NCI-H524 treated with DMSO at 0.1 percent for 48 hours (cell line): ENCODE measurements around the gene S100A1.
"Not testable (repeated sequence)": the region's sequence is repeated elsewhere in the genome, so short reads cannot be mapped to it uniquely, and the experiment has no call there.

Source experiments
- DNase-seq: peaks from one replicate; lab custom pipeline; 2025; lab: John Stamatoyannopoulos, UW

S100A1 gene

GRCh38 chr1:153631047-153632022 lies 3.1 kb downstream of the S100A1 start:
- no peak for DNase-seq

GRCh38 chr1:153633161-153633753 lies 5.0 kb downstream of the S100A1 start:
- DNase-seq = no peak

GRCh38 chr1:153633754-153634665 lies 5.8 kb downstream of the S100A1 start, which contains the start of gene CHTOP:
Gene CHTOP, plus strand, starts transcription at chr1:153634066. Its CDS starts 2,523 bp downstream, at chr1:153636589.
- DNase-seq = peak; percentile 57

GRCh38 chr1:153635872-153636271 lies 7.6 kb downstream of the S100A1 start:
- no peak for DNase-seq

- DNase-seq = no peak
These were observed 8.1 kb downstream of the S100A1 start for GRCh38 chr1:153636312-153636711.

GRCh38 chr1:153638261-153638660 lies 10.0 kb downstream of the S100A1 start:
- DNase-seq = no peak

- no peak for DNase-seq
These were observed 11.0 kb downstream of the S100A1 start for GRCh38 chr1:153639280-153639679.

GRCh38 chr1:153640213-153640612 lies 12.0 kb downstream of the S100A1 start:
- DNase-seq = not testable (repeated sequence)

GRCh38 chr1:153640861-153641260 lies 12.6 kb downstream of the S100A1 start:
- no peak for DNase-seq

GRCh38 chr1:153642161-153642560 lies 13.9 kb downstream of the S100A1 start:
- no peak for DNase-seq

- DNase-seq = no peak
These were observed 14.9 kb downstream of the S100A1 start for GRCh38 chr1:153643100-153643499.

- no peak for DNase-seq
These were observed 15.6 kb downstream of the S100A1 start for GRCh38 chr1:153643816-153644215.

- DNase-seq = no peak
These were observed 18.6 kb downstream of the S100A1 start for GRCh38 chr1:153646672-153647345.

- no peak for DNase-seq
These were observed 19.1 kb downstream of the S100A1 start for GRCh38 chr1:153647346-153647714.

- no peak for DNase-seq
These were observed 19.9 kb downstream of the S100A1 start for GRCh38 chr1:153648000-153648643.

- no peak for DNase-seq
These were observed 21.1 kb downstream of the S100A1 start for GRCh38 chr1:153649137-153649862.

GRCh38 chr1:153649863-153650235 lies 21.6 kb downstream of the S100A1 start:
- no peak for DNase-seq

- DNase-seq = no peak
These were observed 23.5 kb downstream of the S100A1 start for GRCh38 chr1:153651771-153652170.

- no peak for DNase-seq
These were observed 24.7 kb downstream of the S100A1 start for GRCh38 chr1:153652805-153653500.

GRCh38 chr1:153655333-153655732 lies 27.1 kb downstream of the S100A1 start:
- no peak for DNase-seq
